B cell (primary cell): ENCODE data around the gene LRP4.

Source experiments
- EZH2 ChIP-seq: IDR thresholded peaks from 2 replicates; pipeline ENCODE4 v1.6.1; 2012; ENCODE audit warnings: borderline replicate concordance, low read depth, mild to moderate bottlenecking, moderate library complexity, low read length; ENCODE audit not compliant: insufficient read depth, poor library complexity, severe bottlenecking
- TF ChIP-seq, protein P1 (sequence below): fragments of 200-600 bp; IDR thresholded peaks from one replicate; pipeline ENCODE4 v1.8.0; 2022; ENCODE audit warnings: antibody characterized with exemption, mild to moderate bottlenecking

DNA sequence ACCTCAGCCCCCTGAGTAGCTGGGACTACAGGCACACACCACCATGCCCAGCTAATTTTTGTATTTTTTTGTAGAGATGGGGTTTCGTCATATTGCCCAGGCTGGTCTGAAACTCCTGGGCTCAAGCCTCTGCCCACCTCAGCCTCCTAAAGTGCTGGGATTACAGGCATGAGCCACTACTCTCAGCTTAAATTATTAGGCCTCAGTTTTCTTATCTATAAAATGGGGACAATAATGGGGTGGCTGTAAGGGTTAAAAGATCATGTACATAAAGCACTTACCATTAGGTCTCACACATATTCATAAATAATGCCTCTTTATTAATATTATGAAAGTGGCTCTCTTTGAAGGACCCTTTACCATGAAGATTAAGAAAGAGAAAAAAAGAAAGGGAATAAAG lies 40.8 kb downstream of the LRP4 start:
- TF ChIP-seq, protein P1, sequence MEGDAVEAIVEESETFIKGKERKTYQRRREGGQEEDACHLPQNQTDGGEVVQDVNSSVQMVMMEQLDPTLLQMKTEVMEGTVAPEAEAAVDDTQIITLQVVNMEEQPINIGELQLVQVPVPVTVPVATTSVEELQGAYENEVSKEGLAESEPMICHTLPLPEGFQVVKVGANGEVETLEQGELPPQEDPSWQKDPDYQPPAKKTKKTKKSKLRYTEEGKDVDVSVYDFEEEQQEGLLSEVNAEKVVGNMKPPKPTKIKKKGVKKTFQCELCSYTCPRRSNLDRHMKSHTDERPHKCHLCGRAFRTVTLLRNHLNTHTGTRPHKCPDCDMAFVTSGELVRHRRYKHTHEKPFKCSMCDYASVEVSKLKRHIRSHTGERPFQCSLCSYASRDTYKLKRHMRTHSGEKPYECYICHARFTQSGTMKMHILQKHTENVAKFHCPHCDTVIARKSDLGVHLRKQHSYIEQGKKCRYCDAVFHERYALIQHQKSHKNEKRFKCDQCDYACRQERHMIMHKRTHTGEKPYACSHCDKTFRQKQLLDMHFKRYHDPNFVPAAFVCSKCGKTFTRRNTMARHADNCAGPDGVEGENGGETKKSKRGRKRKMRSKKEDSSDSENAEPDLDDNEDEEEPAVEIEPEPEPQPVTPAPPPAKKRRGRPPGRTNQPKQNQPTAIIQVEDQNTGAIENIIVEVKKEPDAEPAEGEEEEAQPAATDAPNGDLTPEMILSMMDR: no peak
- TF ChIP-seq EZH2: no peak
